Smooth muscle cell (in vitro differentiated cells): ENCODE measurements around the gene PPP1R18. TPM values are rescaled to one million over a fixed set of nuclear protein-coding genes. Genes with fewer than 3 reads are reported as not detected.
"Not testable (repeated sequence)": the region's sequence is repeated elsewhere in the genome, so short reads cannot be mapped to it uniquely, and the experiment has no call there.

Source experiments
- DNase-seq: peaks from one replicate; lab custom pipeline; 2025; ENCODE audit not compliant: unreplicated experiment; lab: John Stamatoyannopoulos, UW
- H2AFZ ChIP-seq: fragments of 200-600 bp; sonication (generic); 2 replicates; pipeline ENCODE4 v1.6.0; 2016; ENCODE audit warnings: antibody characterized with exemption, low read depth, mild to moderate bottlenecking
- H3F3A ChIP-seq: fragments of 200-600 bp; sonication (generic); 2 replicates; pipeline ENCODE4 v1.6.0; 2017; ENCODE audit warnings: antibody characterized with exemption, low read depth
- H3K27ac ChIP-seq: fragments of 200-600 bp; sonication (generic); 2 replicates; pipeline ENCODE4 v1.5.1; 2016; ENCODE audit warnings: low read depth, mild to moderate bottlenecking
- H3K27me3 ChIP-seq: fragments of 200-600 bp; sonication (generic); 2 replicates; pipeline ENCODE4 v1.6.1; 2016; ENCODE audit warnings: low read depth, mild to moderate bottlenecking
- H3K36me3 ChIP-seq: fragments of 200-600 bp; sonication (generic); 2 replicates; pipeline ENCODE4 v1.5.1; 2016; ENCODE audit warnings: low read depth
- H3K4me1 ChIP-seq: fragments of 200-600 bp; sonication (generic); 2 replicates; pipeline ENCODE4 v1.5.1; 2016; ENCODE audit warnings: low read depth
- H3K4me2 ChIP-seq: fragments of 200-600 bp; sonication (generic); 2 replicates; pipeline ENCODE4 v1.6.0; 2016; ENCODE audit warnings: mild to moderate bottlenecking
- H3K4me3 ChIP-seq: fragments of 200-600 bp; sonication (generic); 2 replicates; pipeline ENCODE4 v1.5.1; 2016; ENCODE audit warnings: mild to moderate bottlenecking
- H3K79me2 ChIP-seq: fragments of 200-600 bp; sonication (generic); 2 replicates; pipeline ENCODE4 v1.6.0; 2016; ENCODE audit warnings: low read depth, mild to moderate bottlenecking
- H3K9ac ChIP-seq: fragments of 200-600 bp; sonication (generic); 2 replicates; pipeline ENCODE4 v1.6.0; 2016; ENCODE audit warnings: low read depth
- H3K9me3 ChIP-seq: fragments of 200-600 bp; sonication (generic); replicated peaks from 2 replicates; pipeline ENCODE4 v1.5.1; 2016; ENCODE audit warnings: low read depth
- H4K20me1 ChIP-seq: fragments of 200-600 bp; sonication (generic); 2 replicates; pipeline ENCODE4 v1.6.0; 2016; ENCODE audit warnings: low read depth
- WGBS: methylation state at CpG from one replicate; pipeline ENCODE4 v1.1.7; 2016; ENCODE audit warnings: low lambda C conversion rate; 5-methylcytosine and 5-hydroxymethylcytosine counted together
- polyA plus RNA-seq: library from polyadenylated mRNA; unstranded; fragments of >200 nt; fragmentation: Nextera tagmentation; extraction: Ambion mirVana; gene quantifications from 2 replicates; pipeline ENCODE4 v1.2.1, GENCODE V29; 2016
- total RNA-seq: library from RNA; depleted of rRNA; stranded (reverse); fragments of >200 nt; gene quantifications from 2 replicates; pipeline ENCODE4 v1.2.3, GENCODE V29; 2014
- TF ChIP-seq, protein P1 (sequence below): fragments of 200-600 bp; sonication (generic); IDR thresholded peaks from 2 replicates; pipeline ENCODE4 v1.5.1; 2017; ENCODE audit warnings: borderline replicate concordance, mild to moderate bottlenecking, antibody characterized with exemption; ENCODE audit not compliant: insufficient read depth, poor library complexity, severe bottlenecking

PPP1R18 gene
- total and polyA plus RNA-seq, 2 experiments from 2014 or later: 41.6 to 55.3 TPM

DNA sequence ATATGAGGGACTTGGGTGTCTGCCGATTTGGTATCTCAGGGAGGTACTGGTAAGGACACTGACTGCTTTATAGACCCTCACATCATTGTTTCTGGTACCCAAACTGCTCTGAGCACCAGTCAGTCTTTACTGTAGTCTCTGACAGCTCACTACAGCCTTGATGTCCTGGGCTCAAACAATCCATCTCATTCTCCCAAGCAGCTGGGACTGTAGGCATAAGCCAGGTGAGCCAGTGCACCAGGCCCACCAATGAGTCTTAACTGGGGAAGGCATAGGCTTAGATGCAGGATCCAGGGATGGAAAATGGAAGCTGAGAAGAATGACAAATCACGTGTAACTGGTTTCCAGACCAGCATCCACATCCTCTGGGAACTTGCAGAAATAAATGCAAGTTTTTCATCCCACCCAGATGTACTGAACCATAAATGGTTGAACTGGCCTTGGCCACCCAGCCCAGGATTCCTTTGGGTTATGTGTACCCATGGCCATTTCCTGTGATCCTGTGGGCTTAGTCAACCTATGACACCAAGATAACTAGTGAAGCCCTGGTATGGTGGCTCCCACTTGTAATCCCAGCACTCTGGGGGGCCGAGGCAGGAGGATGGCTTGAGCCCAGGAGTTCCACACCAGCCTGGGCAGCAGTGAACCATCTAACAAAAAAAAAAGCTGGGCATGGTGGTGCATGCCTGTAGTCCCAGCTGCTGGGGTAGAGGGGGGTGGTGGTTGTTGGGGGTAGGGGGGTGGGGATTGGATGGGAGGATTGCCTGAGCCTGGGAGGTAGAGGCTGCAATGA lies 39.5 kb upstream of the PPP1R18 start:
- H3K36me3 ChIP-seq: no peaks in the 10 kb centered on the region

GRCh38 chr6:30724906-30725667 lies 38.6 kb upstream of the PPP1R18 start:
- TF ChIP-seq, protein P1, sequence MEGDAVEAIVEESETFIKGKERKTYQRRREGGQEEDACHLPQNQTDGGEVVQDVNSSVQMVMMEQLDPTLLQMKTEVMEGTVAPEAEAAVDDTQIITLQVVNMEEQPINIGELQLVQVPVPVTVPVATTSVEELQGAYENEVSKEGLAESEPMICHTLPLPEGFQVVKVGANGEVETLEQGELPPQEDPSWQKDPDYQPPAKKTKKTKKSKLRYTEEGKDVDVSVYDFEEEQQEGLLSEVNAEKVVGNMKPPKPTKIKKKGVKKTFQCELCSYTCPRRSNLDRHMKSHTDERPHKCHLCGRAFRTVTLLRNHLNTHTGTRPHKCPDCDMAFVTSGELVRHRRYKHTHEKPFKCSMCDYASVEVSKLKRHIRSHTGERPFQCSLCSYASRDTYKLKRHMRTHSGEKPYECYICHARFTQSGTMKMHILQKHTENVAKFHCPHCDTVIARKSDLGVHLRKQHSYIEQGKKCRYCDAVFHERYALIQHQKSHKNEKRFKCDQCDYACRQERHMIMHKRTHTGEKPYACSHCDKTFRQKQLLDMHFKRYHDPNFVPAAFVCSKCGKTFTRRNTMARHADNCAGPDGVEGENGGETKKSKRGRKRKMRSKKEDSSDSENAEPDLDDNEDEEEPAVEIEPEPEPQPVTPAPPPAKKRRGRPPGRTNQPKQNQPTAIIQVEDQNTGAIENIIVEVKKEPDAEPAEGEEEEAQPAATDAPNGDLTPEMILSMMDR: no peak
- peaks cover 71% of the 10 kb centered on the region for H3F3A ChIP-seq
- H3K4me2 ChIP-seq: peak overlapping the region; percentile 65
- H3K79me2 ChIP-seq: peaks cover 45% of the 10 kb centered on the region
- no peak for DNase-seq
- H3K4me1 ChIP-seq: peaks cover 18% of the 10 kb centered on the region
- H3K27ac ChIP-seq: peak overlapping the region; percentile 41
- H3K27me3 ChIP-seq: no peaks in the 10 kb centered on the region
- H3K9ac ChIP-seq: no peak overlapping the region
- no peaks in the 10 kb centered on the region for H3K36me3 ChIP-seq
- H4K20me1 ChIP-seq: peaks cover 62% of the 10 kb centered on the region
- H3K4me3 ChIP-seq: no peak overlapping the region
- H2AFZ ChIP-seq: no peak overlapping the region
- H3K9me3 ChIP-seq: no peaks in the 10 kb centered on the region
- WGBS: 78% methylated on average over 6 of the region's 6 CpGs

More for the DNA sequence above, 39.5 kb upstream of the PPP1R18 start:
- Histone ChIP-seq H3K27me3 (no peaks in the 10 kb centered on the region), H4K20me1 (peaks cover 70% of the 10 kb centered on the region), H3K27ac (peak overlapping the region; percentile 41), H3F3A (peaks cover 72% of the 10 kb centered on the region), H3K9me3 (no peaks in the 10 kb centered on the region), H3K9ac (no peak overlapping the region), H3K4me1 (peaks cover 18% of the 10 kb centered on the region), H3K4me3 (no peak overlapping the region), H2AFZ (no peak overlapping the region), H3K4me2 (no peak overlapping the region), H3K79me2 (peaks cover 37% of the 10 kb centered on the region)
- DNase-seq: no peak
- WGBS: 50% methylated on average over 3 of the region's 3 CpGs
- TF ChIP-seq, protein P1: no peak

DNA sequence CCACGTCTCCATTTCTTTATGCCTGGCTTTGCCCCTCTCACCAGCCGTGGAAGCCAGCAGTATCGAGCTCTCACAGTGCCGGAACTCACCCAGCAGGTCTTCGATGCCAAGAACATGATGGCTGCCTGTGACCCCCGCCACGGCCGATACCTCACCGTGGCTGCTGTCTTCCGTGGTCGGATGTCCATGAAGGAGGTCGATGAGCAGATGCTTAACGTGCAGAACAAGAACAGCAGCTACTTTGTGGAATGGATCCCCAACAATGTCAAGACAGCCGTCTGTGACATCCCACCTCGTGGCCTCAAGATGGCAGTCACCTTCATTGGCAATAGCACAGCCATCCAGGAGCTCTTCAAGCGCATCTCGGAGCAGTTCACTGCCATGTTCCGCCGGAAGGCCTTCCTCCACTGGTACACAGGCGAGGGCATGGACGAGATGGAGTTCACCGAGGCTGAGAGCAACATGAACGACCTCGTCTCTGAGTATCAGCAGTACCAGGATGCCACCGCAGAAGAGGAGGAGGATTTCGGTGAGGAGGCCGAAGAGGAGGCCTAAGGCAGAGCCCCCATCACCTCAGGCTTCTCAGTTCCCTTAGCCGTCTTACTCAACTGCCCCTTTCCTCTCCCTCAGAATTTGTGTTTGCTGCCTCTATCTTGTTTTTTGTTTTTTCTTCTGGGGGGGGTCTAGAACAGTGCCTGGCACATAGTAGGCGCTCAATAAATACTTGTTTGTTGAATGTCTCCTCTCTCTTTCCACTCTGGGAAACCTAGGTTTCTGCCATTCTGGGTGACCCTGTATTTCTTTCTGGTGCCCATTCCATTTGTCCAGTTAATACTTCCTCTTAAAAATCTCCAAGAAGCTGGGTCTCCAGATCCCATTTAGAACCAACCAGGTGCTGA lies 37.6 kb upstream of the PPP1R18 start:
- 89% methylated on average over 29 of the region's 29 CpGs for WGBS
- peaks cover 23% of the 10 kb centered on the region for H3K4me1 ChIP-seq
- not testable (repeated sequence) for H3K36me3 ChIP-seq, H3K9me3 ChIP-seq, H3K27me3 ChIP-seq, H3K4me3 ChIP-seq, DNase-seq, H3K9ac ChIP-seq, H2AFZ ChIP-seq
- H3K27ac ChIP-seq: peak overlapping the region; percentile 41
- peaks cover 46% of the 10 kb centered on the region for H3K79me2 ChIP-seq
- TF ChIP-seq, protein P1: peak; percentile 9
- H3F3A ChIP-seq: peaks cover 61% of the 10 kb centered on the region
- peak overlapping the region; percentile 65 for H3K4me2 ChIP-seq
- H4K20me1 ChIP-seq: peaks cover 59% of the 10 kb centered on the region

DNA sequence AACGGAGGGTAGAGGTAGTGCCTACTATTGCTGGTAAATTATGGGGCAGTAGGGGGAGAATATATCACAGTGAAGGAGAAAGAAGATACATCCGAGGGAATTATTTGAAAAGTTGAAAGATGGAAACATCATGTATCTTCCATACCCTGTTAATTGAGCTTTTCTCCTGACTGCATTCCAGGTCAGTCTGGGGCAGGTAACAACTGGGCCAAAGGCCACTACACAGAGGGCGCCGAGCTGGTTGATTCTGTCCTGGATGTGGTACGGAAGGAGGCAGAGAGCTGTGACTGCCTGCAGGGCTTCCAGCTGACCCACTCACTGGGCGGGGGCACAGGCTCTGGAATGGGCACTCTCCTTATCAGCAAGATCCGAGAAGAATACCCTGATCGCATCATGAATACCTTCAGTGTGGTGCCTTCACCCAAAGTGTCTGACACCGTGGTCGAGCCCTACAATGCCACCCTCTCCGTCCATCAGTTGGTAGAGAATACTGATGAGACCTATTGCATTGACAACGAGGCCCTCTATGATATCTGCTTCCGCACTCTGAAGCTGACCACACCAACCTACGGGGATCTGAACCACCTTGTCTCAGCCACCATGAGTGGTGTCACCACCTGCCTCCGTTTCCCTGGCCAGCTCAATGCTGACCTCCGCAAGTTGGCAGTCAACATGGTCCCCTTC lies 36.9 kb upstream of the PPP1R18 start:
- peaks cover 54% of the 10 kb centered on the region for H3K79me2 ChIP-seq
- peak overlapping the region; percentile 83 for H3K4me3 ChIP-seq
- not testable (repeated sequence) for H2AFZ ChIP-seq, DNase-seq, H3K9ac ChIP-seq, H3K36me3 ChIP-seq, H3K27me3 ChIP-seq, H3K9me3 ChIP-seq
- peaks cover 27% of the 10 kb centered on the region for H3K4me1 ChIP-seq
- peaks cover 59% of the 10 kb centered on the region for H4K20me1 ChIP-seq
- H3F3A ChIP-seq: peaks cover 63% of the 10 kb centered on the region
- peak overlapping the region; percentile 84 for H3K4me2 ChIP-seq
- H3K27ac ChIP-seq: peak overlapping the region; percentile 41
- 86% methylated on average over 16 of the region's 16 CpGs for WGBS
